PC-3 (cell line): ENCODE measurements around the gene MEGF10. TPM values are rescaled to one million over a fixed set of nuclear protein-coding genes. Genes with fewer than 3 reads are reported as not detected.

Source experiments
- ATAC-seq: fragments of 200-7000 bp; cut with Tn5 transposase; 2 replicates; pipeline ENCODE4 v1.9.1; 2020; ENCODE audit warnings: mild to moderate bottlenecking, moderate library complexity
- BruUV-seq: library from RNA; stranded (reverse); fragments of 400-500 nt; replicated peaks from 2 replicates; lab custom pipeline; 2021; lab: Mats Ljungman, UMichigan
- CTCF ChIA-PET: fragments of 300-600 bp; sonication (Branson Sonifier 250); formaldehyde crosslinking; loops from one replicate; lab custom pipeline; 2022; ENCODE audit warnings: antibody characterized with exemption; lab: Charles Lee
- POLR2A ChIA-PET: fragments of 300-600 bp; sonication (Branson Sonifier 250); formaldehyde crosslinking; loops from one replicate; lab custom pipeline; 2022; ENCODE audit warnings: antibody characterized with exemption; ENCODE audit not compliant: unreplicated experiment; lab: Charles Lee
- DNase-seq: peaks from one replicate; pipeline ENCODE4 v3.0.0-alpha.2; 2015
- H2AFZ ChIP-seq: fragments of 300-600 bp; sonication (generic); 2 replicates; pipeline ENCODE4 v1.6.0; 2016; ENCODE audit warnings: antibody characterized with exemption, low read length
- H3F3A ChIP-seq: fragments of 300-600 bp; sonication (generic); one replicate; pipeline ENCODE4 v1.6.0; 2017; ENCODE audit warnings: antibody characterized with exemption, low read length, control low read depth, mild to moderate bottlenecking; ENCODE audit not compliant: unreplicated experiment
- H3K27ac ChIP-seq: fragments of 300-600 bp; sonication (generic); 2 replicates; pipeline ENCODE4 v1.5.1; 2016; ENCODE audit warnings: mild to moderate bottlenecking, low read length
- H3K27me3 ChIP-seq: fragments of 300-600 bp; sonication (generic); 2 replicates; pipeline ENCODE4 v1.6.1; 2016; ENCODE audit warnings: low read length, mixed read lengths
- H3K36me3 ChIP-seq: fragments of 300-600 bp; sonication (generic); 2 replicates; pipeline ENCODE4 v1.6.1; 2016; ENCODE audit warnings: low read depth, mixed run types, low read length, mixed read lengths
- H3K4me1 ChIP-seq: fragments of 300-600 bp; sonication (generic); 2 replicates; pipeline ENCODE4 v1.5.1; 2016; ENCODE audit warnings: low read length; ENCODE audit not compliant: insufficient read depth
- H3K4me2 ChIP-seq: fragments of 300-600 bp; sonication (generic); 2 replicates; pipeline ENCODE4 v1.6.0; 2016; ENCODE audit warnings: low read length
- H3K4me3 ChIP-seq: fragments of 300-600 bp; sonication (generic); 2 replicates; pipeline ENCODE4 v1.5.1; 2016; ENCODE audit warnings: mild to moderate bottlenecking, low read length, mixed read lengths
- H3K79me2 ChIP-seq: fragments of 300-600 bp; sonication (generic); 2 replicates; pipeline ENCODE4 v1.6.1; 2017; ENCODE audit warnings: low read length, mixed read lengths
- H3K9ac ChIP-seq: fragments of 300-600 bp; sonication (generic); 2 replicates; pipeline ENCODE4 v1.6.0; 2016; ENCODE audit warnings: mild to moderate bottlenecking, low read length
- H3K9me2 ChIP-seq: fragments of 300-600 bp; sonication (generic); replicated peaks from 2 replicates; pipeline ENCODE4 v1.6.1; 2016; ENCODE audit warnings: mixed run types, low read length, mixed read lengths
- H3K9me3 ChIP-seq: fragments of 300-600 bp; sonication (generic); 2 replicates; pipeline ENCODE4 v1.6.1; 2016; ENCODE audit warnings: low read length, mixed read lengths
- H4K20me1 ChIP-seq: fragments of 300-600 bp; sonication (generic); 2 replicates; pipeline ENCODE4 v1.6.1; 2016; ENCODE audit warnings: low read length, mixed read lengths
- CTCF ChIP-seq: fragments of 300-600 bp; sonication (generic); conservative IDR thresholded peaks from 2 replicates; pipeline ENCODE4 v1.5.1; 2017; ENCODE audit warnings: antibody characterized with exemption, low read depth, mild to moderate bottlenecking, low read length
- EZH2 ChIP-seq: fragments of 300-600 bp; sonication (generic); IDR thresholded peaks from one replicate; pipeline ENCODE4 v1.6.1; 2017; ENCODE audit warnings: antibody characterized with exemption, mild to moderate bottlenecking, low read length; ENCODE audit not compliant: unreplicated experiment
- EZH2phosphoT487 ChIP-seq: fragments of 300-600 bp; sonication (generic); IDR thresholded peaks from 2 replicates; pipeline ENCODE4 v1.6.1; 2018; ENCODE audit warnings: mild to moderate bottlenecking, antibody characterized with exemption, low read length, borderline replicate concordance
- intact Hi-C: fragments of 100-400 bp; cut with micrococcal nuclease; formaldehyde crosslinking; loops from 2 replicates; pipeline ENCODE4 v1.9.0; 2023
- total RNA-seq: library from RNA; depleted of rRNA; stranded (reverse); fragments of >200 nt; gene quantifications from 2 replicates; pipeline ENCODE4 v1.2.3, GENCODE V29; 2014

MEGF10 gene
- total RNA-seq, 1 experiment from 2014 or later: not detected

GRCh38 chr5:127404190-127404589 lies 113.6 kb downstream of the MEGF10 start:
- Histone ChIP-seq H3K4me1 (no peaks in the 10 kb centered on the region), H3K27ac (no peak overlapping the region), H3K36me3 (no peaks in the 10 kb centered on the region), H4K20me1 (no peaks in the 10 kb centered on the region; the same call in 1 of the 2 replicates), H3K27me3 (peaks cover 36% of the 10 kb centered on the region; the same call in 1 of the 2 replicates), H2AFZ (no peak overlapping the region), H3K9ac (no peak overlapping the region), H3K4me3 (no peak overlapping the region), H3K9me2 (no peaks in the 10 kb centered on the region), H3K79me2 (no peaks in the 10 kb centered on the region), H3F3A (no peaks in the 10 kb centered on the region), H3K4me2 (no peak overlapping the region), H3K9me3 (no peaks in the 10 kb centered on the region)
- TF ChIP-seq EZH2phosphoT487 (no peak), CTCF (no peak), EZH2 (no peak)
- POLR2A ChIA-PET: no interaction called here
- DNase-seq (no peak), ATAC-seq (no peak)
- CTCF ChIA-PET: no interaction called here
- intact Hi-C loops: no loop called here
- no TSS peak for BruUV-seq

- Histone ChIP-seq H3K4me2 (no peak overlapping the region), H3K36me3 (no peaks in the 10 kb centered on the region), H3K4me1 (no peaks in the 10 kb centered on the region), H3K9ac (no peak overlapping the region), H3K79me2 (no peaks in the 10 kb centered on the region), H4K20me1 (no peaks in the 10 kb centered on the region; the same call in 1 of the 2 replicates), H3K4me3 (no peak overlapping the region), H3K27me3 (peaks cover 44% of the 10 kb centered on the region), H2AFZ (no peak overlapping the region), H3K27ac (no peak overlapping the region), H3K9me3 (no peaks in the 10 kb centered on the region), H3K9me2 (no peaks in the 10 kb centered on the region), H3F3A (no peaks in the 10 kb centered on the region)
- intact Hi-C loops: no loop called here
- no peak for DNase-seq
- POLR2A ChIA-PET: no interaction called here
- ATAC-seq: no peak
- CTCF ChIA-PET: no interaction called here
- TF ChIP-seq EZH2: no peak
- TF ChIP-seq EZH2phosphoT487: no peak
- no peak for TF ChIP-seq CTCF
- no TSS peak for BruUV-seq
Measured at GRCh38 chr5:127406326-127407121, 115.9 kb downstream of the MEGF10 start.
